HepG2 (cell line): ENCODE results near the gene ERCC4. TPM values are rescaled to one million over a fixed set of nuclear protein-coding genes. Genes with fewer than 3 reads are reported as not detected.
A peak's percentile ranks its signal among the peaks of the same experiment; 100 is the strongest.

Experiments used
- CTCF ChIP-seq: sonication (generic); formaldehyde crosslinking; IDR thresholded peaks from 2 replicates; pipeline ENCODE4 v1.5.0; 2020; ENCODE audit warnings: mild to moderate bottlenecking, missing genetic modification reagents, moderate library complexity
- KDM1A ChIP-seq: IDR thresholded peaks from 2 replicates; pipeline ENCODE4 v1.6.1; 2016; ENCODE audit warnings: missing compliant biosample characterization
- NCOR1 ChIP-seq: fragments of 200-600 bp; sonication (generic); IDR thresholded peaks from 2 replicates; pipeline ENCODE4 v1.7.0; 2017; ENCODE audit warnings: antibody characterized with exemption, low read length, borderline replicate concordance
- PPARG ChIP-seq: conservative IDR thresholded peaks from 2 replicates; pipeline ENCODE4 v1.6.1; 2016; ENCODE audit warnings: missing biosample characterization, missing genetic modification reagents
- SOX5 ChIP-seq: IDR thresholded peaks from 2 replicates; pipeline ENCODE4 v1.6.1; 2016; ENCODE audit warnings: borderline replicate concordance
- THAP11 ChIP-seq: IDR thresholded peaks from 2 replicates; pipeline ENCODE4 v1.6.1; 2016; ENCODE audit warnings: missing biosample characterization, missing genetic modification reagents
- ZNF142 ChIP-seq: sonication (generic); formaldehyde crosslinking; IDR thresholded peaks from 2 replicates; pipeline ENCODE4 v1.4.0; 2020; ENCODE audit warnings: missing genetic modification reagents
- ZNF747 ChIP-seq: sonication (generic); formaldehyde crosslinking; IDR thresholded peaks from 2 replicates; pipeline ENCODE4 v1.8.1; 2023; ENCODE audit warnings: missing genetic modification reagents, mild to moderate bottlenecking, borderline replicate concordance
- ZSCAN9 ChIP-seq: IDR thresholded peaks from 2 replicates; pipeline ENCODE4 v1.6.1; 2016; ENCODE audit warnings: borderline replicate concordance
- polyA plus RNA-seq, 8 experiments: library from polyadenylated mRNA; depleted of rRNA in 3 of 8; stranded (reverse) in 7 of 8; unstranded in 1 of 8; fragments of >200 nt; fragmentation: Illumina TruSeq in 4 of 8; extraction: Trizol in 4 of 8; gene quantifications; 2 replicates each; pipeline versions ENCODE4 v1.2.1 to v1.2.3, GENCODE V29; 2011 to 2016; ENCODE audit warnings: low read depth in 4 of 8, missing spikeins in 1 of 8, mixed read lengths in 1 of 8; ENCODE audit not compliant: insufficient read depth in 1 of 8
- total RNA-seq, 5 experiments: library from RNA; depleted of rRNA; stranded (reverse); fragments of >200 nt; fragmentation: Illumina TruSeq; extraction: Trizol; gene quantifications; 2 replicates each; pipeline ENCODE4 v1.2.3, GENCODE V29; 2016; ENCODE audit warnings: low read depth in 1 of 5
- TF ChIP-seq, protein P1 (sequence below), 2 experiments: sonication (generic) in 1 of 2; formaldehyde crosslinking in 1 of 2; IDR thresholded peaks; 2 replicates each; pipeline versions ENCODE4 v1.4.0 to v1.6.1; 2018 to 2020; ENCODE audit warnings: missing genetic modification reagents in 2 of 2, borderline replicate concordance in 1 of 2, low read depth in 1 of 2, mild to moderate bottlenecking in 1 of 2, missing biosample characterization in 1 of 2

The ERCC4 gene
- total and polyA plus RNA-seq, 2 of the 13 experiments (the other 11 are each of a cell fraction or from before 2014, with no cell fraction given), result 5.4 to 15.2 TPM

GRCh38 chr16:13923703-13924298 lies 3.8 kb downstream of the ERCC4 start (continued):
- TF ChIP-seq, protein P1, sequence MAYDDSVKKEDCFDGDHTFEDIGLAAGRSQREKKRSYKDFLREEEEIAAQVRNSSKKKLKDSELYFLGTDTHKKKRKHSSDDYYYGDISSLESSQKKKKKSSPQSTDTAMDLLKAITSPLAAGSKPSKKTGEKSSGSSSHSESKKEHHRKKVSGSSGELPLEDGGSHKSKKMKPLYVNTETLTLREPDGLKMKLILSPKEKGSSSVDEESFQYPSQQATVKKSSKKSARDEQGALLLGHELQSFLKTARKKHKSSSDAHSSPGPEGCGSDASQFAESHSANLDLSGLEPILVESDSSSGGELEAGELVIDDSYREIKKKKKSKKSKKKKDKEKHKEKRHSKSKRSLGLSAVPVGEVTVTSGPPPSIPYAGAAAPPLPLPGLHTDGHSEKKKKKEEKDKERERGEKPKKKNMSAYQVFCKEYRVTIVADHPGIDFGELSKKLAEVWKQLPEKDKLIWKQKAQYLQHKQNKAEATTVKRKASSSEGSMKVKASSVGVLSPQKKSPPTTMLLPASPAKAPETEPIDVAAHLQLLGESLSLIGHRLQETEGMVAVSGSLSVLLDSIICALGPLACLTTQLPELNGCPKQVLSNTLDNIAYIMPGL (CRISPR knock-in tag; IDR thresholded peaks at IDR 0.05; ENCODE audit: borderline replicate concordance in 1 of 2, low read depth in 1 of 2), result 0 out of 4 replicates have a peak, but pooled peaks of 1 of the 2 experiments have one; percentile 26
- no peak for TF ChIP-seq ZNF142 (CRISPR knock-in tag)
- 0 out of 2 replicates have a peak, but pooled peaks have one; percentile 19 for TF ChIP-seq THAP11 (CRISPR knock-in tag)
- TF ChIP-seq CTCF (CRISPR knock-in tag), result peak; percentile 75
- 0 out of 2 replicates have a peak, but pooled peaks have one; percentile 28 for TF ChIP-seq ZNF747 (CRISPR knock-in tag)
- peak; percentile 39; the same call in 1 of the 2 replicates for TF ChIP-seq PPARG
- TF ChIP-seq NCOR1, result 0 out of 2 replicates have a peak, but pooled peaks have one; percentile 32
- peak; percentile 22; the same call in 1 of the 2 replicates for TF ChIP-seq ZSCAN9
- peak; percentile 23; the same call in 1 of the 2 replicates for TF ChIP-seq SOX5 (CRISPR knock-in tag)
- TF ChIP-seq KDM1A, result no peak
